CD4-positive, alpha-beta T cell treated with Interleukin-15 for 1 hour (primary cell): Measurements from ENCODE around the gene GBP5.
"Not testable (repeated sequence)": the region's sequence is repeated elsewhere in the genome, so short reads cannot be mapped to it uniquely, and the experiment has no call there.

Experiments used
- DNase-seq: peaks from one replicate; pipeline ENCODE4 v3.0.0-alpha.2; 2020

GBP5 gene

DNA sequence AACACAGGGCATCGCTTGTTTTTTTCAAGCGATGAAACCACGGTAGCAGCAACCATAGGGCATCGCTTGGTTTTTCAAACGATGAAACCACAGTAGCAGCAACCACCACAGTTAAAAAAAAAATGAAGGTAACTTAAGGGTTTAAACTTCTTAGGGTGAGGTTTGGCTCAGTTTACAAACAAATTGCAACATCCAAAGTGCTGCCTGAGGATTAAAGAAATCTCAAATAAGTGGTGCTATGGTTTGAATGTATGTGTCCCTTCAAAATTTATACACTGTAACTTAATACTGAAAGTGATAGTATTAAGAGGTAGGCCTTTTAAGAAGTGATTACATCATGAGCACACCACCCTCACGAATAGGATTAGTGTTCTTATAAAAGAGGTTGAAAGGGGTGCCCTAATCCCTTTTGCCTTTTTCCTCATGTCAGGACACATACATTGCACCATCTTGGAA is 6.4 kb upstream of the GBP5 start:
- DNase-seq = no peak

DNA sequence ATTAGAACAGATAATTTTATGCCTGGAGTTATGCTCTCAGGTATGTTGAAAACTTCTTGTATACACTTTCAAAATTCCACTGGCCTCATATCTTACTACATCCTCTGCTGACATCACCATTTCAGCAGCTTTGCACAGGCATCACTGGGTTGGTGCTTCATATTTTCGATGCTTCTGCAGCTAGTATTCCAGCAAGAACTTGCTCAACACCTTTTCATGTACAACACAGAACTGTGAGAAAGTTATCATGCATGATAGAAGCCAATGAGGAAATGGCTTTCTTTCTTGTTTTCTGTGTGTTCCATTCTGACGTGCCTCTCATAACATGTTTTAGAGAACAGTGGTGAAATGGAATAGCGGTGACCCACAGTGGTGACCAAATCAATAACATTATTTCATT is 5.1 kb upstream of the GBP5 start:
- no peak for DNase-seq

DNA sequence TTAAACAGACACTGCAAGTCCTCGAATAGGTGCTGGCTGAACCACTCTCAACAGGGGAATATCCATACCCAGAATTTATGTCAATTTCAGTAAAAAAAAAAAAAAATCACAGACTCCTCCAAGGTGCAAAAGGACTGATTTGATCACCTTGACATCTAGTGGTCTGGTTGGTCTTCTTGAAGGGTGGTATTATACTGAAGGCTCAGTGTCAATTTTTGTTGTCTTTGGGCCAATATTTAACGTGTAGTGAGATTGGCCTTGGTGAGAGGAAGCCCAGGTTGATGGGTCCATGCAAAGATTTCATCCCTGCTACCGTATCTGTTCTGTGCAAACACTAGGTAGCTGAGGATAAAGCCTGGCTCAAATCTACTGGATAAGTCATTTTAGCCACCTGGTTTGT is 4.0 kb upstream of the GBP5 start:
- DNase-seq = no peak

DNA sequence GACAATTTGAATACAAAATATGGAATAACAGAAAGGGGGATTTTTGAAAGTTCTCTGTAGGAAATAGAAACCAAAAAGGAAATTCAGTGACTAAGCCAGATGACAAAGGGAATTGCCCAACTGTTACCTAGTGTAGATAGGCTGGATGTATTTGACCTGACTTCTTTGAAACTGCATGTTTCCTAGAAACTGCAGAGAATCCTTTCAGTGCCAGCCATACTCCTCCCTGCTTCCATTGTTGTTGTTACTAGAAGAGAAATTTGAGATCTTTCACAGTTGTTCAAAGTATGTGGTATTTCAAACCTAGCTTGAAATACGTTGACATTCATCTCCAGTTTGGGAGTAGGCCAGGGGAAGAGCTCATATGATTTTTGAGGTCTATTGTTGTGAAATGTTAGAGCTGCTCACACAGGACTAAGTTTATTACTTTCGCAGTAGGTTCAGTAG is 1.8 kb upstream of the GBP5 start:
- peak; percentile 36 for DNase-seq

DNA sequence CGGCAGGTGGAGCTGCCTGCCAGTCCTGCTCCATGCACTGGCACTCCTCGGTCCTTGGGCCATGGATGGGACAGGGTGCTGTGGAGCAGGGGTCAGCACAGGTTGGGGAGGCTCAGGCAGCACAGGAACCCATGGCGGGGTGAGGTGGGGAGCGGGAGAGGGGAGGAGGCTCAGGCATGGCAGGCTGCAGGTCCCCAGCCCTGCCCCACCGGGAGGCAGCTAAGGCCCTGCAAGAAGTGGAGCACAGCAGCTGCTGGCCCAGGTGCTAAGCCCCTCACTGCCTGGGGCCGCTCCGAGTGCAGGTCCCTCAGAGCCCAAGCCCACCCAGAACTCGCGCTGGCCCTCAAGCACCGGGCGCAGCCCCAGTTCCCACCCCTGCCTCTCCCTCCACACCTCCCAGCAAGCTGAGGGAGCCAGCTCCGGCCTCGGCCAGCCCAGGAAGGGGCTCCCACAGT is 691 bp upstream of the GBP5 start:
- DNase-seq = no peak

DNA sequence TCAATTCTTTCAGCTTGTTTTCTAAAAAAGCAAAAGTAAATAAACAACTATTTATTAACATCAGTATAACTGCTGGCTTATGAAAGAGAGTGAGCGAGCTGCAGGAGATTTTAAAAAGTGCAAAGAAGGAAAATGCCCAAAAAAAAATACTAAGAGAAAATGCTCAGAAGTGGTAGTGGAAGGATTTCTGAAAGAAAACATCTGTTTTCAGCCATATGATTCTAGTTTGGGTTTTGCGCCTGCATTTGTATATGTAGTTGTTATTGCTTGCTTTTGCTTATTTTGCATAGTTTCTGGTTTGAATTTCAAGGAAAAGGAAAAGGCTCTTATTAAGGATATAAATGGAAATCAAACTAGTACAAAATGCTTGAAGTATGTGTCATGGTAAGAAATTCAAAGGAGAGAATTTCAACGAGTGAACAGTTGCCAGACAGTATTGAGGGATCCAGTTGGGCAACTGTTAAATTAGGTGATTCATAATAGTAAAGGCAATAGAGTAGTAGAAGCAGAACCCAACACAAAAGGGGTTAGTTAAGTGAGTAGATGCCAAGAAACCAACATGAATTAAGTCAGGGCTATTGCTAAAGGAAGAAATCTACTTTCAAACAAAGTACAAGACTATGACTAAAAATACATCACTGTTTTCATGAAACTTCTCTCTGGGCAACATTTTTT is 1.2 kb downstream of the GBP5 start:
- DNase-seq = no peak

DNA sequence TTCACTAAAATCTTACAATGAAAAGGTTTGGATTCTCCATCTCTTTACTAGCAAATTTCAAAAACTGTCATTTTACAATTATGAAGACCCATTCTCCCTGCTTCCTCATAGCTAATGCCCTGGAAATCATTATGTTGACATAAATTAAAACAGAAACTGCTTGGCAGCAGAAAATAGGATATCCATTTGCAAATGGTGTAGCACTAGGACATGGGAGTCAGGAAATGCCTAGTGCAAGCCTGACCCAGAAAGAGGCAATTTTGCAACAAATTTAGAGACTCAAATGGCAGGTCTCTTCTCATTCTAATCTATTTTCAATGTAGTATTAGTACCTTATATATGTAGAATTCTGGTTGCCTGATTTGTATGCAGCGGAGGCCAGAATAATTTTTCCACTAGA is 2.2 kb downstream of the GBP5 start:
- DNase-seq = no peak

DNA sequence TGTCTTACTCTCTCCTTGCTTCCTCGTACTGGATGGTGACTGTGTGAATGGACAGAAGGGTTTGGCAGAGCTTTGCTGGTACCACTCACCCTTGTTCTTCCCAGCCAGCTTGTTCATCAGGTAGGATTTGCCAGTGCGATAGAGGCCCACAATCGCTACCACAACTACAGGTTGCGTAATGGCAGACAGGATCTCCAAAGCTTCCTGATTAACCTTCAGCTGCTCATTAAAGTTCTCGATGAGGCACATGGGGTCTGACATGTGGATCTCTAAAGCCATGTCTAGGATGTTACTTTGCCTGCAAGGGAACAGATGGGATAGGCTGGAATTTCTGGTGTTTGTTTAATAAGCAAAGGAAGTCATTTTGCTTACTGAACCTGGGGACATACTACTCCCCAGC is 3.4 kb downstream of the GBP5 start:
- no peak for DNase-seq

DNA sequence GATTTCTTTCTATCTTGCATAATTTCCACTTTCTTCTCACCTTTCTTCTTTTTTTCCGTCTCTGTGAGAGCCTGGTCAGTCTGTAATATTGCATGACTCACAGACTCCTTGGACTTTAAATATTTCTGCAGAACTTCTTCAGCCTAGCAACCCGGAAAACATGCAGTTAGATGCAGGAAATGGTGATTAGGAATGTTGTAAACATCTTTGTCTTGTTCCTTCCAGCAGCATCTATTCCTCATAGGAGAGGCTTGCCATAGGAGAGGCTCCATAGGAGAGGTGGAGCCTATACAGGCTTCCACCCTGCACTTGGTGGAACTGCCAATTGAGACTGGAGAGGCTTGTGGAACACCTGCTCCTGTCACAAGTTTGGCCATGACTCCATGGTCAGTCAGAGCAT is 10.0 kb downstream of the GBP5 start:
- no peak for DNase-seq

DNA sequence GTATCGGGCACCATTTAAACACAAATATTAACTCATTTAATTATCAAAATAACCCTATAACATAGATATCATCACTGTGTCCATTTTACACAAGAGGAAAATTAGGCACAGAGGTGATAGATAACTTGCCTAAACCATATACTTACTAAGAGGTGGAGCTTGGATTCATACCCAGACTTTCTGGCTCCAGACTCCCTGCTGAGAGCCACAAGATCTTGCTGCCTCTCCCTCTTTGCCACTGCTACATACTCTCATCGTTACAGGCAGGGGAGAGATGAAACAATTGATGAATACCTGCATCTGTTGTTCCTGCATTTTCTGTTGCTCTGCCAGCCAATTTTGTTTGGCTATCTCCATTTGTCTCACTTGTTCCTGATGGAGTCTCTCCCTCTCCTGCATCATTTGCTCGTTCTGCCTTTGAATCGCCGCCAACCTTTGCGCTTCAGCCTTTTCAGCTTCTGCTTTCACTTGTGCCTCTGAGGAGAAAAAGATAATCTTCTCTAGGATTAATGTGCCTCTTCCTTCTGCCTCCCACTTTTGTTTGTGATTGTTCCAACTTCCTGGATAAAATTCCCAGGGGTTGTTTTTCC is 10.6 kb downstream of the GBP5 start:
- DNase-seq = no peak

DNA sequence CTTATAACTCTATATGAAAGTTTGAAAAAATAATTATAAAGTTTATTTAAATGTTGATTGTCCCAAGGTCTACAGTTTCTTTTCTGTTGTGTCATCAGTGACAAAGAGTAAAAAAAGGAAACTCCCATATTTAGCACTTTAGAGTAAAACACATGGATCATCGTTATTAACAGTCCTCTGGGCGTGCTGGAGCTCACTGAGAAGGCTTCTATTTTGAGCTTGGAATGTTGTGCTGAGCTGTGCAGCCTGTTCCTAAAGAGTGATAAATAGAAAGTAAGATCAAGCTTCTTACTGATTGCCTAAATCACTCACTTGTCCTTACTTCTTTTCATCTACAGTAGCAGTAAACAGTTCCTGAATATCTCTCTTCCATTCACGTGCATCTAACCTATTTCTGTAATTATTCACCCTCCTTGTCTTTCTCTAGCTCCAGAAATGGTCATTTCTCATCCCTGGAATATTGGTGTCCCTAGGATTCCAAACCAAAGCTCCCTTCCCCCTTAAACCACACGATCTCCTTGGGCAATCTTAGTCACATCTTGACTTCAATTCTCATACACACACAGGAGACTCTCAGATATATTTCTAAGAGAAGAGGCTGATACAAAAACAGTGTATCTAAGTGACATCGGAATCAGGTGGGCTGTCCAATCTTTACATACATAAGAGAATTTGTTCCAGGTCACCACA is 11.9 kb downstream of the GBP5 start:
- DNase-seq = no peak

DNA sequence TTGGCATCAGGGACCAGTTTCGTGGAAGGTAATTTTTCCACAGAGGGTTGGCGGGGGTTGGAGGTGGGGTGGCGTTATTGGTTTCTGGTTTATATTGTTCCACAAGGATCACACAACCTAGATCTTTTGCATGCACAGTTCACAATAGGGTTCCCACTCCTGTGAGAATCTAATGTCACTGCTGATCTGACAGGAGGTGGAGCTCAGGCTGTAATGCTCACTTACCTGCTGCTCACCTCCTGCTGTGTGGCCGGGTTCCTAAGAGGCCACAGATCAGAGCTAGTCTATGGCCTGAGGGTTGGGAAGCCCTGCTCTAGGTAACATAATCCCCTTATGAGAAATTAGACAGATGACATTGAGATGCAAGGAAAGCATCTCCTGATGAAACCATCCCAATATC is 12.6 kb downstream of the GBP5 start:
- no peak for DNase-seq

DNA sequence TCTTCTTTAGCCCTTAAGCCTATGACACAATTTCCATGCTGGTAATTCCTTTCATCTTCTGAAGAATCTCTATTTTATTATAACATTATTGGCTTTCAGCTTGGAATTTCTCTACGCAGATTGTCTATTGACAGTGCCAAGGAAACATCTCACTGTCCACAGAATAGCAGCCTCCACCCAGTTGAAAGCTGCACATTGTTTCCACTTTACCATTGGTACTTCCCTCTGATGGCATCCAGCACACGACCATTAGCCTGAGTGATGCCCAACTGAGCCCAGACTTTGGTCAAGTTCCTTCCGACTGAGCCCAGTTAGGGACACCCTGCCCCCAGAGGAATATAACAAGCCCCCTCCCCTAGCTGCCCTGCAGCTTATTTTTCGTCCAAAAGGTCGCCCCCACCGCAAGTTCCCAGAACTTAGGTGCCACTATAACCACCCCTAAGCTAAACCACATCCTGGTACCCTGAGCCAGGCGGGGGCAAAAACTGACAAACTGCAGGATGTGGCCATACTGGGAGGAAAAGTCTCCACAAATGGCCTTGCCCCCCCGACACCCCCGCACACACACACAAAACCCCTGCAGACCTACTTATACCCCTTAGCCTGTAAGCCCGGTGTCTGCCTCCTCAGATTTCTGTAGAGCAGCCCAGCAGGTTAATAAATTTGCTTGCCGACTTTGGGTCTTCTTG is 13.2 kb downstream of the GBP5 start:
- DNase-seq = peak; percentile 54

DNA sequence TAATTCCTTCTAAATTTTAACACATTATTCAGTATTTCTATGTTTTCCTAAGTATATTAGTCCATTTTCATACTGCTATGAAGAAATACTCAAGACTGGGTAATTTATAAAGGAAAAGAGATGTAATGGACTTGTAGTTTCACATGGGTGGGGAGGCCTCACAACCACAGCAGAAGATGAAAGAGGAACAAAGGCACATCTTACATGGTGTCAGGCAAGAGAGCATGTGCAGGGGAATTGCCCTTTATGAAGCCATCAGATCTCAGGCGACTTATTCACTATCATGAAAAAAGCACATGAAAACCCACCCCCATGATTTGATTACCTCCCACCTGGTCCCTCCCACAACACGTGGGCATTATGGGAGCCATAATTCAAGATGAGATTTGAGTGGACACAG is 15.6 kb downstream of the GBP5 start:
- DNase-seq = no peak

DNA sequence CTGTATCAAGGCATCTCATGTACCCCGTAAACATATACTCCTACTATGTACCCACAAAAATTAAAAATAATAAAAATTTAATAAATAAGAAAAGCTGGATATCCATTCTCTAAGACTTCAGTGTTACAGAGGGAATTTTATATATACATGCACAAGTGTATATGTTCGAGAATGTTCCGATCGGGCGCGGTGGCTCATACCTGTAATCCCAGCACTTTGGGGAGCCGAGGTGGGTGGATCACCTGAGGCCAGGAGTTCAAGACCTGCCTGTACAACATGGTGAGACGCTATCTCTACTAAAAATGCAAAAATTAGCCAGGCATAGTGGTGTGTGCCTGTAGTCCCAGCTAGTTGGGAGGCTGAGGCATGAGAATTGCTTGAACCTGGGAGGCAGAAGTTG is 17.1 kb downstream of the GBP5 start:
- not testable (repeated sequence) for DNase-seq

DNA sequence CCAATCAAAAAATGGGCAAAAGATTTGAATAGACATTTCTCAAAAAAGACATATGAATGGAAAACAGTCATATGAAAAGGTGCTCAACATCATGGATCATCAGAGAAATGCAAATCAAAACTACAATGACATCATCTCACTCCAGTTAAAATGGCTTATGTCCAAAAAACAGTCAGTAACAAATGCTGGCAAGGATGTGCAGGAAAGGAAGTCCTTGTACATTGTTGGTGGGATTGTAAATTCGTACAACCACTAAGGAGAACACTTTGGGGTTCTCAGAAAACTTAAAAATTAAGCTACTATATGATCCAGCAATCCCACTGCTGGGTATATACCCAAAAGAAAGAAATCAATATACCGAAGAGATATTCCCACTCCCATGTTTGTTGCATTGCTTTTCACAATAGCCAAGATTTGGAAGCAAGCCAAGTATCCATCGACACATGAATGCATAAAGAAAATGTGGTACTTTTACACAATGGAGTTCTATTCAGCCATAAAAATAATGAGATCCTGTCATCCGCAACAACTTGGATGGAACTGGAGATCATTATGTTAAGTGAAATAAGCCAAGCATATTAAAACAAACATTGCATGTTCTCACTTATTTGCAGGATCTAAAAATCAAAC is 17.9 kb downstream of the GBP5 start:
- no peak for DNase-seq

DNA sequence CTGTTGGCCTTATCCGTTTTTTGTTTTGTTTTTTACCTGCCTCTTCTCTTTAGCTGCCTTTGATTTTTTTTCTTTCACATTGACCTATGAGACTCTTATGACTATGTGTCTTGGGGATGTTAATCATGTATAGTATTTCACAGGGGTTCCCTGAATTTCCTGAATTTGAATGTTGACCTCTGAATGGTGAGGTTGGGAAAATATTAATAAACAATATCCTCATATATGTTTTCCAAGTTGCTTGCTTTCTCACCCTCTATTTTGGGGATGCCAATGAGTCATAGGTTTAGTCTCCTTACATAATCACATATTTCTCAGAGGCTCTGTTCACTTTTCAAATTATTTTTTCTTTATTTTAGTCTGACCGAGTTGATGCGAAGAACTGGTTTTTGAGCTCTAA is 29.6 kb downstream of the GBP5 start:
- DNase-seq = no peak
